ES-I3 (cell line): ENCODE data around the gene GMEB2.
"Not testable (repeated sequence)": the region's sequence is repeated elsewhere in the genome, so short reads cannot be mapped to it uniquely, and the experiment has no call there.

ENCODE experiments used
- H3K36me3 ChIP-seq: 2 replicates; pipeline ENCODE4 v1.6.1; 2013; ENCODE audit warnings: mild to moderate bottlenecking, low read length, control low read depth, moderate library complexity; ENCODE audit not compliant: insufficient read depth
- H3K4me1 ChIP-seq: 2 replicates; pipeline ENCODE4 v1.6.1; 2013; ENCODE audit warnings: mild to moderate bottlenecking, control low read depth, low read length; ENCODE audit not compliant: insufficient read depth
- H3K9ac ChIP-seq: 2 replicates; pipeline ENCODE4 v1.6.1; 2013; ENCODE audit warnings: low read depth, mild to moderate bottlenecking, low read length, moderate library complexity
- H3K9me3 ChIP-seq: 2 replicates; pipeline ENCODE4 v1.6.1; 2013; ENCODE audit warnings: mild to moderate bottlenecking, low read length, moderate library complexity; ENCODE audit not compliant: control insufficient read depth, insufficient read depth

GMEB2 gene

DNA sequence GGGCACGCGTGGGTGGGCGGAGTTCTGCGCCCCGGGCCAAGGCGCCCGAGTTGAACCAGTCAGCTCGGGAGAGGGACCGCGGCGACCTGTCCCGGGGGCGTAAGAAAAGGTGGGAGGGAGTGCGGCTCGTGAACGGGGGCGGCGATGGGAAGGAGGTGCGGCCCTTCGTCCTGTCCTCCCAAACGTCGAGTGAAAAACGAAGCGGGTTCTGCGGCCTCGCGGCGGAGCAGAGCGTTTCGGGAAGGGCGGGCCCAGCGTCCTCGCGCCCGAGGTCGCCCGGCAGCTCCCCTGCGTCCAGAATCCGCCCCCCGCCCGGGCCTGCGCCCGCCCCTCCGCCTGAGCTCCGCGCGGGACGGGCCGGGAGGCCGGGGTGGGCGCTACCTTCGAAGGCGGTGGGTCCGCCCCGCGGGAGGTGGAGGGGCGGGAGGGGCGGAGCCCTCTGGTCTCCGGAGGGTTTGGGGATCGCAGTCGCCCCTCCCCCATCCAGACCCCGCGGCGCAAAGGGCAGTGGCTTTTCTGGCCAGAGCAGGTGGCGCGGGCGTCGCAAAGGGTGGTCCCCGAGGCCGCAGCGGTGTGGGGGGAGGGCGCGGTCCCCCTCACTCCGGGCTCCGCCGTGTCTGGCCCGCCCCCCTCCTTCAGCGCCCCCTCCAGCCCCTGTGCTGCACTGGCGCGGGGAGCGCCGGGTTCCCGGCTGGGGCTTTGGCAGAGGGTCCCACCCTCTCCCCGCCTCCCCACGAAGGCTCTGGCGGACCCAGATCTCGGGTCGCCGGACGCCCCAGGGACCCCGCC lies 25.5 kb upstream of the GMEB2 start:
- Histone ChIP-seq H3K4me1 (peaks cover 9% of the 10 kb centered on the region), H3K36me3 (no peaks in the 10 kb centered on the region), H3K9ac (peak overlapping the region; percentile 71), H3K9me3 (no peaks in the 10 kb centered on the region)

GRCh38 chr20:63651942-63652191 lies 25.0 kb upstream of the GMEB2 start:
- Histone ChIP-seq H3K9me3 (no peaks in the 10 kb centered on the region), H3K4me1 (peaks cover 9% of the 10 kb centered on the region), H3K9ac (peak overlapping the region; percentile 71; the same call in 1 of the 2 replicates), H3K36me3 (no peaks in the 10 kb centered on the region)

GRCh38 chr20:63650486-63650885 lies 23.6 kb upstream of the GMEB2 start:
- H3K9ac ChIP-seq, H3K4me1 ChIP-seq, H3K36me3 ChIP-seq, H3K9me3 ChIP-seq: not testable (repeated sequence)

GRCh38 chr20:63648895-63649589 lies 22.1 kb upstream of the GMEB2 start:
- H3K9me3 ChIP-seq = no peaks in the 10 kb centered on the region
- H3K36me3 ChIP-seq = no peaks in the 10 kb centered on the region
- peaks cover 3% of the 10 kb centered on the region; the same call in 1 of the 2 replicates for H3K4me1 ChIP-seq
- no peak overlapping the region for H3K9ac ChIP-seq

- Histone ChIP-seq H3K4me1 (peaks cover 3% of the 10 kb centered on the region; the same call in 1 of the 2 replicates), H3K9ac (no peak overlapping the region), H3K36me3 (no peaks in the 10 kb centered on the region), H3K9me3 (no peaks in the 10 kb centered on the region)
Measured at GRCh38 chr20:63648190-63648589, 21.3 kb upstream of the GMEB2 start.

DNA sequence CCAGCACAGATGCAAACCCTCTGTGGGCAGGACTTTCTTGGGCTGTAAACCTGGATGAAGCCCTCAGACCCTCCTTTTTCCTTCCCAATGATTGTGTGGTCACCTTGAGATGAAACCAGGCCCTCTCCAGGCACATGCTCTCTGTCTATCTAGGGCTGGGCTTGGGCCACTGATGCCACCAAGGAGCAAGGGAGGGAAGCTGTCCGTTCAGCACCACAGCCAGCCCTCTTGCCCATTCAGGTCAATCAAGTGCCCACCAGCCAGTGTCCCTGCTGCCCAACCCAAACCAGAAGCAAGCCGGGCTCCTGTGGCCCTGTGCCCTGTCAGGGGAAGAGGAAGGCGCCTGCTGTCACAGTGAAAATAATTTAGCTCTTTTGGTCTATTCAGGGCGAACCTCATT lies 18.3 kb upstream of the GMEB2 start:
- H3K9me3 ChIP-seq = no peaks in the 10 kb centered on the region
- H3K9ac ChIP-seq = no peak overlapping the region
- no peaks in the 10 kb centered on the region for H3K36me3 ChIP-seq
- no peaks in the 10 kb centered on the region for H3K4me1 ChIP-seq

DNA sequence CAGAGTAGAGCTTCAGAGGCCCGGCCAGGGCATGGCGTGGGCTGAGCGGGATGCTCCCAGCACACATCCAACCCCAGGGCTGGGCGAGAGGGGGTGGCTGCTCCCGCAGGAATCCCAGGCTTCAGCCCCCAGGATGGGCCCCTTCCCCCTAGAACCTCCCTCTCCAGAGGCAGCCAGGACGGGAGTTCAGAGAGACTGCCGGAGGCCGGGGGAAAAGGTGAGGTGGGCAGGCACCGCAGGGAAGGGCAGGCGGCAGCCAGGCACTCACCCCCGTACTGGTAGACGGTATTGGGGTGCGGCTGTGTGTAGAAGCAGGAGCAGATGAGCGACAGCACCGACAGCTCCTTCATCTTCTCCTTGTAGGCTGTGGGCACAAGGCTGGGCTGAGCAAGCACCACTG lies 17.0 kb upstream of the GMEB2 start:
- Histone ChIP-seq H3K9me3 (no peaks in the 10 kb centered on the region), H3K36me3 (no peaks in the 10 kb centered on the region), H3K9ac (no peak overlapping the region), H3K4me1 (no peaks in the 10 kb centered on the region)

- Histone ChIP-seq H3K9me3 (no peaks in the 10 kb centered on the region), H3K4me1 (no peaks in the 10 kb centered on the region), H3K36me3 (no peaks in the 10 kb centered on the region), H3K9ac (no peak overlapping the region)
Measured at GRCh38 chr20:63643499-63643898, 16.6 kb upstream of the GMEB2 start.

DNA sequence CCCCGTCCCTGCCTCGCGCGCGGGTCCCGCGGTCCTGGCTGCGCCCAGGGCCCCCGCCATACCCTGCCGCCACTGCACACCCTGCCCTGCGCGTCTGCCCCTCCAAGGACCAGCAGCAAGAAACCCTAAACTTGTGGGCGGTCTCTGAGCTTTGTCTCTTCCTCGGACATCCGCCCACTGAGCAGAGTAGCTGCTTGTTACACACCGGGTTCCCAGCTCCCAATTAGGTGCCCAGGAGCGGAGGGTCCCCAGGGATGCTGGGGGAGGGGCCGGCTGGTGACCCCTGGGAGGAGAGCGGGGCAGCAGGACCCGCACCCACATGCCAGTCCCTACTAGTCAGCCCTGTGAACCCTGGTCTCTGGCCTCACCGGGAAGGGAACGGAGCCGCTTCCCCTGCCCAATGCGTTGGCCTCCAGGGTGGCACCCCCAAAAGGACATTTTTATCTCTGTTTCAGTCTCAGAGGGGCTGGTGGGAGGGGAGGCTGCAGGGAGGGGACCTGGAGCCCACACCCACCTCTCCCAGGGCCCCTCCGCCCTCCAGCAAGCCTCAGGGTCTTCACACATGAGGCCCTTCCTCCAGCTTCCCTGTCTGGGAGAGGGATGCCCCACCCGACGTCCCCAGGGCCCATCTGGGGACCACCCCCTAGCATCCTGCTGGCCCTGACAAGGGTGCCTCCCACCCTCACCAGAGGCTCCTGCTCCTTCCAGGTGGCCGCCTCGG lies 15.8 kb upstream of the GMEB2 start:
- no peaks in the 10 kb centered on the region for H3K9me3 ChIP-seq
- no peaks in the 10 kb centered on the region for H3K4me1 ChIP-seq
- H3K36me3 ChIP-seq = no peaks in the 10 kb centered on the region
- peak overlapping the region; percentile 67 for H3K9ac ChIP-seq

- peak overlapping the region; percentile 67 for H3K9ac ChIP-seq
- H3K4me1 ChIP-seq = no peaks in the 10 kb centered on the region
- H3K36me3 ChIP-seq = no peaks in the 10 kb centered on the region
- H3K9me3 ChIP-seq = no peaks in the 10 kb centered on the region
Measured at GRCh38 chr20:63641792-63642523, 15.1 kb upstream of the GMEB2 start.

GRCh38 chr20:63641146-63641791 lies 14.4 kb upstream of the GMEB2 start:
- Histone ChIP-seq H3K9ac (peak overlapping the region; percentile 45; the same call in 1 of the 2 replicates), H3K4me1 (no peaks in the 10 kb centered on the region)

GRCh38 chr20:63640686-63641085 lies 13.8 kb upstream of the GMEB2 start:
- H3K9me3 ChIP-seq, H3K9ac ChIP-seq, H3K36me3 ChIP-seq, H3K4me1 ChIP-seq: not testable (repeated sequence)

More at GRCh38 chr20:63641146-63641791, 14.4 kb upstream of the GMEB2 start:
- Histone ChIP-seq H3K9me3 (no peaks in the 10 kb centered on the region), H3K36me3 (no peaks in the 10 kb centered on the region)

GRCh38 chr20:63640086-63640485 lies 13.2 kb upstream of the GMEB2 start:
- H3K9me3 ChIP-seq = no peaks in the 10 kb centered on the region
- no peaks in the 10 kb centered on the region for H3K4me1 ChIP-seq
- H3K9ac ChIP-seq = no peak overlapping the region
- H3K36me3 ChIP-seq = no peaks in the 10 kb centered on the region
